NCI-H446 treated with DMSO at 0.1 percent for 48 hours (cell line): ENCODE data around the gene NACC2.

Experiments
- DNase-seq: peaks from one replicate; lab custom pipeline; 2025; lab: John Stamatoyannopoulos, UW

Gene NACC2

GRCh38 chr9:136021872-136022681, 73.0 kb downstream of the NACC2 start:
- DNase-seq, result no peak

- DNase-seq, result no peak
These were observed 73.8 kb downstream of the NACC2 start for GRCh38 chr9:136021171-136021871.

DNA sequence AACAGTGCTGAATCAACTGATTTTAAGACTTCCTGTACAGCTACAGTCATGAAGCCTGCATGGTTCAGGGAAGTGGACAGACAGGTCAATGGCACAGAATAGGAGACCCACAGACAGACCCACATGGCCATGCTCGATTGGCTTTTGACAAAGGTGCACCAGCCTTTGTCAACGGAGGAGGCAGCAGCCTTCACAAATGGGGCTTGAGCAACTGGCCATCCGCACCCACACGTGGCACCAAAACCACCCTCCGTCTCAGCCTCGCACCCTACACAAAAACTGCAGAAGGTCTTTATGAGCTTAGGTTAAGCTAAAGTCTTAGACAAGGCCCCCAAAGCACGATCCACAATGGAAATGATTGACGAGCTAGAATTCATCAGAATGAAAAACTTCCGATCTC, 74.4 kb downstream of the NACC2 start:
- DNase-seq, result no peak

DNA sequence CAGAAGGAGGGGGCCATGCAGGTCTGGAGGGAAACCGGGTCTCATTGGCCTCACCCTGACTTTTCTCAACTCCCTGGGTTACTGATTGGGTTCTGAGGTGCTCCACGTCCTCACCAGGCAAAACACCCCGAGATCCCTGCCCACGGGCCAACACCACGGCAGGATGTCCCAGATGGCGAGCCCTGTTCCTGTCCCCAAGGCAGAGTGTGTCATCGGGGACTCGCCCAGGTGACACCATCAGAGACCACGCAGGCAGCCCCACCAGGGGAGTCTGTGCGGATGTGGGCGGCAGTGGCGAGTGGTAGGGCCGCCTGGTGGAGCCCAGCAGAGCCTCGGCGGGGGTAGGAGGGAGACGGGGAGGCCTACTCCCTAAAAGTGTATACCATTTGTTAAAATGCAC, 74.9 kb downstream of the NACC2 start:
- no peak for DNase-seq

DNA sequence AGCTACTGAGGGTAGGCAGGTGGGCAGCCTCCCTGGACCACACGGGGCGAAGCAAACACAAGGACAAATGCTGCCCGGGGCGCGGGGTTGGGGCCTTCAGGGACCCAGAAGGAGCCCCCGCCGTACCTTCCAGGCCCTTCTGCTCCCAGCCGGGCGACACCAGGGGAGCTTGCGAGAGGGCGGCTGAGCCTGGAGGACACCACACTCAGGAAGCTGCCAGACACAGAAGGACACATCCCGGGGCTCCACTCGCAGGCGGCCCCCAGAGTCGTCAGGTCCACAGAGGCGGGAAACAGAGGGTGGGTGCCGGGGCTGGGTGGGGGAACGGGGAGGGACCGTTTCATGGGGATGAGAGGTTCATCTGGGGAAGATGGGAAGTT, 75.4 kb downstream of the NACC2 start:
- DNase-seq, result no peak

GRCh38 chr9:136019041-136019680, 75.9 kb downstream of the NACC2 start:
- DNase-seq, result no peak

DNA sequence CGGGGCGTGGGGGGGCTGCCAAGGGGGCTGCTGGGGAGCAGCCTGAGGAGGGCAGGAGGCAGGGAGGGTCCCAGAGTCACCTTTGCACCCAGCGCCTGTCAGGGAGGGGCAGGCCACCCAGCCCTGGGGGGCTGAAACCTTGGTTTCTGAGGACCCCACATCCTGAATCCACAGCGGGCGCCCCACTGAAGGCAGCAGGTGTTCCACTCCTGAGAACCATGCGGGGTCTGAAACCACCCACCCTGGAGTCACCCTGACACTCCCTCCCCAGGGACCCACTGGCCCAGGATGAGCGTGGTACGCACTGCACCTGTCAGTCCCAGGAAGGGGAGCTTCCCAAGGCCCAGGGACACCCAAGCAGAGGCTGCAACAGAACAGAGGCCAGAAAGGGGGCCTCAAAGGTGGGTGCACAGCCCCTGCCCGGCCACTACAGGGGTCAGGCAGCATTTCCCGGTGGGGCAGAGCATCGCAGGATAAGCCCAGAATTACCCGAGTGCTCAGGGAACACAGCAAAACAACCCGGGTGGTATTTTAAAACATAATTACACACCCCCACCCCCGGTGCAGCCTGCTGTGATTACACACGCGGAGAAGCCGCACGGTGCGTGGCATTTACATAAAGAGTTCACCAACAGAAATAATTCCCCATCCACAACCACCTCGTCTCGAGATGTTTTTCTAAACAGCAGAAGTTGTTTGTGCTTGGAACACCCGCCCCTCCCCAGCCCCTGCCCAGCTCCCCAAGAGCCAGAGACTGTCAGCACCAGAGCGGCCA, 76.6 kb downstream of the NACC2 start:
- DNase-seq, result no peak

DNA sequence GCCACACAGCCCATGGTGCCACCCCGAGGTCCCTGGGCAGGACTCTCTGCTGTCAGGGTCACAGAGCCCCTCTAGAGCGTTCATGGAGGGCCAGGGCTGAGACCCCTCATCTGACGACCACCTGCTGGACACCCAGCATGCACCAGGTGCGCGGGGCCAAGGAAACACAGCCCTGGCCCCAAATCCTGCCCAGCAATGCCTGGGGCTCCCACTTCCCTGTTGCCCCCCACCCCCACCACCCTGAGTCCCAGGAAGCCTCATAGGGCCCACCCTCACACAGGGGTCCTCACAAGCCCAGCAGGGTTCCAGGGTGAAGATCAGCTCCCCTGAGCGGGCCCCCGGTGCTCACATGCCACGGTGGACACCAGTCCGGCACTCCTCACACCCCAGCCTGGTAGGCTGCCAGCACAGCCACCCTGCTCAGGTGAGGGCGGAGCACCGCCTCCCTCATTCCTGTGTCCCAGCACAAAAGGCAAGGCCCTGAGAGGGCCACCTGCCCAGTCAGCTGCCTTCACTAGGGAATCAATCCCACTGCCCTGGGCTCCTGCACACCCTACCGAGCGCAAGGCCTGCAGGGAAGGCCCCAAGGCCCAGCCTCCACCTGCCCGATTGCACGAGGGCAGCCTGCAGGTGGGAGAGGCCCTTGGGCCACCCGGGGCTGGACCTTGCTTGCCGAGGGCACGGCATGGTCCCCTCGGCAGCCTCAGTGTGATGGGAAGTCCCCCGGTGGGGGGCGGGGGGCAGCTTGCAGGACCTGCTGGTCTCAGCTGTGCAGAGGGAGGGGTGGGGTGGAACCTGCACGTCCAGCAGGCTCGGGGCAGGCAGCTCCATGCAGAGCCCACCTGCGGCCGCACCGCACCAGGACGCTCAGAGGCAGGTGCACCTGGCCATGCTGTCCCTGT, 77.5 kb downstream of the NACC2 start:
- DNase-seq, result no peak

DNA sequence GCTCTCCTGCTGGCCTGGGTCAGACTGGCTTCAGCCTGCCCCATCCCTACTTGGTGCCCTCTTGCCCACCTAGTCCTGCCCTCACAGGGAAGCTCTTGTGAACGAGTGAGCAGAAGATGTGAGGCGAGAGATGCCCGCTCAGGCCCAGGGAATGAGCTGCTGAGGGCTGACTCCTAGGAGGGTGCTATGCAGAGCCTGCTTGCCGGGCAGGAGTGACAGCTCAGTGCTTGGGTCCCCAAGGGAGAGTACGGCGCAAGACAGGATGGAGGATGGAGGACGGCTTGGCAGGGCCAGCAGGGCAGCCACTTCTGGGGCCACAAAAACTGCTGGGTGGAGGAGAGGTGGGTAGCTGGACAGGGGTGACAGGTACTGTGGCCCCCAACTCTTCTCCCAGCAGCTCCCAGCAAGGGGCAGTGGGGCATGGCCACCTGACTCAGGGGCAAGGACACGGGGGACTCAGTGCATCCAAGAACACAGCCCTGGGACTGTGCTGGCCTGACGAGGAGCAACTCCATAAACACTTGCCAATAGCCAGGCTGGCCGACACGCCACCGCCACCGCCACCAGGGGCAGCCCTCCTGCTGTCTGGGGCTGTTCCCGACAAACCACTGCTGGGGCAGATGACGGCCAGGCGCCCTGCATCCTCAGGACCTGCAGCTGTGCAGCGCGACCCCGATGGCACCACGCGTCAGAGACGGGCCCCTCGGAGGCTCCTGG, 78.4 kb downstream of the NACC2 start:
- no peak for DNase-seq

GRCh38 chr9:136015656-136016571, 79.2 kb downstream of the NACC2 start:
- DNase-seq, result no peak

GRCh38 chr9:136014924-136015633, 80.0 kb downstream of the NACC2 start:
- DNase-seq, result no peak

DNA sequence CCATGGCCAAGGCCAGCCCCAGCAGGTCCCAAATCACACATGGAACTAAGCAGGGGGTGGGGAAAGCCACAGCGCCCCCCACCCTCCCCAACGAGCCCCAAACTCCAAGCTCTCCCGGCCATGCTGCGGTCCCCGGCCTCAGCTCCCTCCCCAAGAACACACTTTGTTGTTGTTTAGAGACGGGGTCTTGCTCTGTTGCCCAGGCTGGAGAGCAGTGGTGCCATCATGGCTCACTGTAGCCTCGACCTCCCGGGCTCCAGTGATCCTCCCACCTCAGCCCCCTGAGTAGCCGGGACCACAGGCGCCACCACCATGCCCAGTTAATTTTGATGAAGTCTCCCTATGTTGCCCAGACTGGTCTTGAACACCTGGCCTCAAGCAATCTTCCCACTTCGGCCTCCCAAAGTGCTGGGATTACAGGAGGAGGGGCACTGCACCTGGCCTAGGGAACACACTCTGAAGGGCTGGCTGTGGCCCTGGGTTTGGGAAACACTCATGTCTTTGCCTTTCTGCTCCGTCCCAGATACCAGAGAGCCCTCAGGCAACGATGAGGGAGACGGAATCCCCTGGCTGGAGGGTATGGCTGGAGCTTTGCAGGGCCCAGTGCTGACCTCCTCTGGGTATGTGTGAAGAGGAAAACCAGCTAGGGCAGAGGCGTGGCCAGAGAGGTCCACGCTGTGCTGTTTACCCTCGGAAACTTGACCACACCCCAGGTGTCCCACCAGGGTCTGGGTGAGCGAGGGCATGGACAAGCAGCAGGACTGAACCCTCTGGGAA, 80.8 kb downstream of the NACC2 start:
- DNase-seq, result no peak

GRCh38 chr9:136013524-136014034, 81.5 kb downstream of the NACC2 start:
- no peak for DNase-seq

- no peak for DNase-seq
These were observed 82.0 kb downstream of the NACC2 start for GRCh38 chr9:136013116-136013515.

DNA sequence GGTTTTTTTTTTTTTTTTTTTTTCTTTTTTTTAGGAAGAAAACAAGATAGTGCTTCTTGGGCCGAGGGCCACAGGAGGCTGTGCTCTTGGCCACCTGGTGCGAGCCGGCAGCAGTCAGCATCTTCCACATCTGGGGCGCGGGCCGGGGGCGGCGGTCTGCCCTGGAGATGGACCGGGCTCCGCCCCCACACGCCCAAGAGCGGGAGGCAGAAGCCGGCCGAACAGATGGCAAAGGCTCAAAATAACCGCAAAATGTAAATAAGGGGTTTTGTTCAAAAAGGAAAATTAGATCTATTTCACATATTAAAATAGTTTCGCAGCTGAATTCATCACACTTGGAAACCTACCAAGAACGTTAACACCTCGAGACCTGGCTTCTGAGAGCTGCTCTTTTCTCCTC, 82.4 kb downstream of the NACC2 start:
- no peak for DNase-seq

DNA sequence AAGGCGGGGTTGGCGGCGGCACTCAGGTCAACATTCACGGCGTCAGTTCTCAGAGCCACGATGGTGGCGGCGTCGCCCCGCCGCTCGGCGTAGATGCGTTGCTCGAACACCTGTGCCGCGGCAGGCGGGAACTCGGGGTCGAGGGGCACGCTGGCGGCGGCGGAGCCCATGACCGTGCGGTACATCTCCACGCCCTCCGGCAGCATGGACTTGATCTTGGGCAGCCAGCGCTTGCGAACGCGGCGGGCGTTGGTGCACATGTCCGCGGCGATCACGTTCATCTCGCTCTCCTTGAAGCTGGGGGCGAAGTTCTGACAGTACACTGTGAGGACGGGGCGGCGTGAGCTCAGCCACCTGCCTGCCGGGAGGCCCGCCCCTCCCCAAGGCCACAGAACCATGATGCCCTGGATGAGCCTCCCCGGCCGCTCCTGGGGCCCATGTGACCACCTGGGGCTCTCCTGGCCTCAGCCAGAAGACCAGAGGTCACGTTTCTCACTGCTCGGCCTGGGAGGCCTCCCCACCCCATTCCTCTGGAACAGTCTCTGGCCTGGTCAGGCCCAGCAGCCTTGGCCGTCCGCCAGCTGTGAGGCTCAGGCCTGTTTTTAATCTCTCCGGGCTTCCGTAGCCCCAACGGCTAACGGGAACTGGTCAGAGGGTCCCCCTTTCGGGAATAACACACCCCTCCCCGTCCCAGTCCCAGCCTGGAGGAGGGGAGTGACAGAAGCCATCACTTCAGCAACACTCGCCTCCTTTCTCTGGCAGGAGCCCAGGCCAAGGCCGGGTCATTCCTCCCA, 83.2 kb downstream of the NACC2 start:
- DNase-seq, result no peak

DNA sequence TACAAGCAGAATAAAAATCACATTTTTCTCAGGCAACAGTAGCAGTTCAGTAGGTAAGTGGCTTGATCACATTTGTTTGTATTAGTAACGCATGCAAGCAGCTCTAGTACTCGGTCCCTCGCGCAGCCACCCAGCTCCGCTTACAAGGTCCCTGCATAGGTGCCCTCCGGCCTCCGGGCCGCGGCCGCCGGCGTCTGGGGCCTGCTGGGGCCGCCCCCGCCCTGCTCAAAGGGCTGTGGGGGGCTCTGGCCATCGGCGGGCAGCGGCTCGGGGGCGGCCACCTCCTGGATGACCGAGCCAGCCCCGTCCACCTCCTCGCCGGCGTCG, 83.8 kb downstream of the NACC2 start:
- DNase-seq, result no peak
